Right lobe of liver (tissue), 6 donors: Measurements from ENCODE around the gene GCLM. TPM values are rescaled to one million over a fixed set of nuclear protein-coding genes. Genes with fewer than 3 reads are reported as not detected.
A peak's percentile ranks its signal among the peaks of the same experiment; 100 is the strongest.

Source experiments
- ATAC-seq, 4 donors: fragments of 200-7000 bp; cut with Tn5 transposase; one replicate each; pipeline ENCODE4 v1.9.1; 2020; ENCODE audit warnings: mild to moderate bottlenecking in 4 of 4, moderate library complexity in 4 of 4
- DNase-seq, 3 donors: peaks; one replicate each; pipeline ENCODE4 v3.0.0-alpha.2; 2020
- H3K27ac ChIP-seq, 3 donors: fragments of 200-600 bp; one replicate each; pipeline ENCODE4 v1.8.0; 2022
- H3K27me3 ChIP-seq, 2 donors: fragments of 200-600 bp; one replicate each; pipeline ENCODE4 v1.8.0; 2022
- H3K36me3 ChIP-seq, 4 donors: fragments of 200-600 bp; sonication (generic) in 1 of 4; one replicate each; pipeline versions ENCODE4 v1.5.1 to v1.8.0; 2017 to 2022; ENCODE audit warnings: control low read depth in 1 of 4
- H3K4me1 ChIP-seq, 4 donors: fragments of 200-600 bp; sonication (generic) in 1 of 4; one replicate each; pipeline versions ENCODE4 v1.5.1 to v1.8.0; 2017 to 2022; ENCODE audit warnings: control low read depth in 1 of 4
- H3K4me3 ChIP-seq, 3 donors: fragments of 200-600 bp; one replicate each; pipeline ENCODE4 v1.8.0; 2022
- H3K9me3 ChIP-seq, 4 donors: fragments of 200-600 bp; sonication (generic) in 1 of 4; one replicate each; pipeline versions ENCODE4 v1.5.1 to v1.8.0; 2017 to 2022; ENCODE audit warnings: control low read depth in 1 of 4
- CTCF ChIP-seq, 4 donors: fragments of 200-600 bp in 3 of 4; fragments of 450-650 bp in 1 of 4; IDR thresholded peaks; one replicate each; pipeline versions ENCODE4 v1.5.1 to v1.8.0; 2016 to 2022; ENCODE audit warnings: antibody characterized with exemption in 4 of 4, mild to moderate bottlenecking in 2 of 4
- POLR2A ChIP-seq: fragments of 450-650 bp; IDR thresholded peaks from one replicate; pipeline ENCODE4 v1.6.1; 2017; ENCODE audit warnings: antibody characterized with exemption, mild to moderate bottlenecking
- WGBS: methylation state at CpG from one replicate; pipeline ENCODE4 v1.1.6; 2018; ENCODE audit warnings: low coverage, low lambda C conversion rate; ENCODE audit not compliant: insufficient coverage; ENCODE audit errors: missing lambda C conversion rate; 5-methylcytosine and 5-hydroxymethylcytosine counted together
- intact Hi-C, 2 donors: fragments of 100-400 bp; cut with DNase I; formaldehyde crosslinking; loops; one replicate each; pipeline versions ENCODE4 v1.11.2 to v1.14.1; 2022
- total RNA-seq, 6 experiments: library from RNA; depleted of rRNA in 2 of 6; stranded (reverse); fragments of >200 nt in 2 of 6; fragmentation: NEBNext Ultra II Directional in 3 of 6; extraction: Animal tissue kit (Norgen Biotek cat#: 25700) in 3 of 6; gene quantifications; one replicate each; pipeline versions ENCODE4 v1.1.0 to v1.2.4, GENCODE V29; 2016 to 2023
- donor health status: DM: no; HTN: yes; CAD: no.
- donor health status: DM: no; HTN: no; CAD: no.
- donor health status: DM: no; HTN: no; CAD: no.
- donor health status: DM: no; HTN: yes; CAD: no.
- donor health status: DM: no; HTN: yes; CAD: no.

The GCLM gene
- total RNA-seq, 6 experiments from 2014 or later: 19.9 to 49.8 (median 34.6) TPM

- H3K36me3 ChIP-seq: no peaks in the 10 kb centered on the region
- intact Hi-C loops: no loop called here
- no peaks in the 10 kb centered on the region for H3K27me3 ChIP-seq
- no peak overlapping the region for H3K27ac ChIP-seq
- TF ChIP-seq POLR2A: no peak
- WGBS: 83% methylated on average over 5 of the region's 5 CpGs
- no peak overlapping the region for H3K4me3 ChIP-seq
- peaks cover 0 to 6% (median 0%) of the 10 kb centered on the region in 4 donors for H3K4me1 ChIP-seq
- DNase-seq (no peak), ATAC-seq (no peak)
- H3K9me3 ChIP-seq: no peaks in the 10 kb centered on the region
These were observed 66.3 kb downstream of the GCLM start for GRCh38 chr1:93842750-93843500.

- Histone ChIP-seq H3K36me3 (no peaks in the 10 kb centered on the region), H3K4me3 (no peak overlapping the region), H3K9me3 (no peaks in the 10 kb centered on the region), H3K27ac (no peak overlapping the region), H3K27me3 (no peaks in the 10 kb centered on the region), H3K4me1 (peaks cover 0 to 6% (median 0%) of the 10 kb centered on the region in 4 donors)
- intact Hi-C loops: no loop called here
- no peak for DNase-seq
- 86% methylated on average over 3 of the region's 3 CpGs for WGBS
- ATAC-seq: no peak
- TF ChIP-seq POLR2A: no peak
- TF ChIP-seq CTCF (IDR thresholded peaks at IDR 0.05): no peak
These were observed 67.5 kb downstream of the GCLM start for GRCh38 chr1:93841771-93842170.

GRCh38 chr1:93840956-93841482 lies 68.2 kb downstream of the GCLM start:
- Histone ChIP-seq H3K9me3 (no peaks in the 10 kb centered on the region), H3K36me3 (no peaks in the 10 kb centered on the region), H3K4me3 (no peak overlapping the region), H3K27me3 (no peaks in the 10 kb centered on the region), H3K4me1 (peaks cover 0 to 6% (median 0%) of the 10 kb centered on the region in 4 donors), H3K27ac (no peak overlapping the region)
- ATAC-seq: no peak
- no peak for TF ChIP-seq CTCF (IDR thresholded peaks at IDR 0.05)
- TF ChIP-seq POLR2A: no peak
- 57% methylated on average over 1 of the region's 4 CpGs for WGBS
- no peak for DNase-seq
- intact Hi-C loops: no loop called here

GRCh38 chr1:93839753-93840152 lies 69.5 kb downstream of the GCLM start:
- Histone ChIP-seq H3K4me3 (no peak overlapping the region), H3K27me3 (no peaks in the 10 kb centered on the region), H3K4me1 (no peaks in the 10 kb centered on the region), H3K9me3 (no peaks in the 10 kb centered on the region), H3K27ac (no peak overlapping the region), H3K36me3 (no peaks in the 10 kb centered on the region)
- TF ChIP-seq POLR2A: no peak
- no peak for TF ChIP-seq CTCF (IDR thresholded peaks at IDR 0.05)
- DNase-seq (no peak), ATAC-seq (no peak)
- 75% methylated on average over 2 of the region's 2 CpGs for WGBS
- intact Hi-C loops: no loop called here

GRCh38 chr1:93839307-93839706 lies 69.9 kb downstream of the GCLM start:
- no peak for TF ChIP-seq CTCF (IDR thresholded peaks at IDR 0.05)
- no peak for TF ChIP-seq POLR2A
- peak in 1 of 4 donors; percentile 23 for ATAC-seq

More at GRCh38 chr1:93839307-93839706, 69.9 kb downstream of the GCLM start:
- DNase-seq: no peak
- H3K4me3 ChIP-seq: no peak overlapping the region
- no peaks in the 10 kb centered on the region for H3K36me3 ChIP-seq
- H3K27me3 ChIP-seq: no peaks in the 10 kb centered on the region
- intact Hi-C loops: no loop called here
- H3K4me1 ChIP-seq: no peaks in the 10 kb centered on the region
- no peak overlapping the region for H3K27ac ChIP-seq
- no peaks in the 10 kb centered on the region for H3K9me3 ChIP-seq
- WGBS: 33% methylated on average over 1 of the region's 1 CpG
